COR-L47 (cell line): ENCODE results near the gene RLN3.

Experiments used
- DNase-seq: peaks from one replicate; lab custom pipeline; 2025; lab: John Stamatoyannopoulos, UW

The RLN3 gene

DNA sequence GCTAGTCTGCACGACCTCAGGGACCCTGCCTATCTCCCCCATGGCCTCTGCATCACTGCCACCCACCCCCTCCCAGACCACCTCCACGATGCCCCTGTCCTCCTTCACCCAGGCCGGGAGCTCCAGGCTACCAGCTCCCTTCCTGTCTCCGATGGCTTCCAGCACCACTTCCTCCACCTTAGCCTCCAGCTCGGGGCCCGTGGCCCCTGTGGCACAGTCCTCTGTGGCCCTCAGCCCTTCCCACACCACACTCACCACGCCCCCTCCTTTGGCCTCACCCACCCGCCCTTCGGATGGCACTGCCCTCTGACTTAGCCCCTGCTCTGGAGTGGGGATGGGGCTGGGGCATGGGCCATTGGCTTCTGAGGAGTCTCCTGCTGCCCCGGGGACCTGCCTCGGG is 26.8 kb downstream of the RLN3 start:
- DNase-seq: no peak

DNA sequence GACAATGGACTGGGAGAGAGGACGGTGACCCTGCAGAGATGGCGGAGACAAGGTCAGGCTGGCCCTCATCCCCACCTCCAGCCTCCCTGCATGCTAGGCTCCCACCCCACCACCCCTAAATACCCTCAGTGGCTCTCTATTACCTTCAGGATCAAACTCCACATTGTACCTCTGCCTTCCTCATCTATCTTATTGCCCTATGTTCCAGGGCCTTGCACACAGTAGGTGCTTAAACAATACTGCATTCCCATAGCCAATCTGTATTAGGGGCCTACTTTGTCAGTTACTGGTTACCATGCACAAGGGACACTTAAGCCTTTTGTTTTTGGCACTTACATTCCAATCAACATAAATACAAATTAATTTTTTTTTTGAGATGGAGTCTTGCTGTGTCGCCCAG is 27.4 kb downstream of the RLN3 start:
- no peak for DNase-seq

DNA sequence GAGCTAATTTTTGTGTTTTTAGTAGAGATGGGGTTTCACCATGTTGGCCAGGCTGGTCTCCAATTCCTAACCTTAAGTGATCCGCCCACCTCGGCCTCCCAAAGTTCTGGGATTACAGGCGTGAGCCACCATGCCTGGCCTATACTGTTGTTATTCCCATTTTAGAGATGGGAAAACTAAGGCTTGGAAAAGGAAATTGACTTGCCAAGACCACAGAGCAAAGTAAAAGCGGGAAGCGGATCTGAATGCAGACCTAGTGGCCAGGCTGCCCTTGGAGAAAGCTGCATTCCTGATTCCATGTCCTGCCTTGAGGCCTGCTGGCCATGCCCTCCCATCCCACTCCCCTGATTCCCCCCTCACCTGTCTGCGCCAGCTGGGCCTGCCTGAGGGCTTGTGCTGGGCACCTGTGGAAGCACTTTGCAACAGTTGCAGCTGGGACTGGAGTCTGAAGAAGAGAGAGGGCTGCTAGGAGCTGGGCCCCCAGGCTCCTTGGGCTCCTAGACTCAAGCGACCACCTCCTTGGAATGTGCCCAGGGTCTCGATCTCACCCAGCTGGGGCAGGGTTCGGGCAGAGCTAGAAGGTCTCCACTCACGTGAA is 28.2 kb downstream of the RLN3 start:
- no peak for DNase-seq

DNA sequence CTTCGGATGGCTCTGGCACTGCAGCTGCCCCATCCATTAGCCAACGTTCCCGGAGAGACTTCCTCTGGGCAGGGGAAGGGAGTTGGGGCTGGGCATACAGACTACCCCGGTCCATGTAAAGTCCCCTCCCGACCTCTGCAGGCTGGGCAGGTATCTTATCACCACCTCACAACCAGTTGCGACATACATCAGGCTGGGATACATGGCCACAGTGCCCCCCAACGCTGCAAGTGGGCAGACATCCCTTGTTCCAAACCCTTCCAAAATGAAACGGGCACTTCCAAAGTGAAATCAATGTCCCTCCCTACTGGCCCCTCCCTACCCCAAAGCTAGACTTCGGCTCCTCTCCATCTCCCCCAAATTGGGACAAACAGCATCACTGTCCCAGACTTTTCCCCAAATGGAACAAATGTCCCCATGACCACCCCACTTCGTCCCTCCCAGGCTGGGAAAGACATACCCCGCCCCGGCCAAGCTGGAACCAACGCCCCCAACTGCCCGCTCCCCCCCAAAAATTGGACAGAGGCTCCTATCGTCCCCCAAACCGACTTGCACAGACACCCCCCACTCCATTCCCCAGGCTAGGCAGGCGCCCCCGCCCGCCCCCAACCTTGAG is 28.9 kb downstream of the RLN3 start:
- DNase-seq: no peak

DNA sequence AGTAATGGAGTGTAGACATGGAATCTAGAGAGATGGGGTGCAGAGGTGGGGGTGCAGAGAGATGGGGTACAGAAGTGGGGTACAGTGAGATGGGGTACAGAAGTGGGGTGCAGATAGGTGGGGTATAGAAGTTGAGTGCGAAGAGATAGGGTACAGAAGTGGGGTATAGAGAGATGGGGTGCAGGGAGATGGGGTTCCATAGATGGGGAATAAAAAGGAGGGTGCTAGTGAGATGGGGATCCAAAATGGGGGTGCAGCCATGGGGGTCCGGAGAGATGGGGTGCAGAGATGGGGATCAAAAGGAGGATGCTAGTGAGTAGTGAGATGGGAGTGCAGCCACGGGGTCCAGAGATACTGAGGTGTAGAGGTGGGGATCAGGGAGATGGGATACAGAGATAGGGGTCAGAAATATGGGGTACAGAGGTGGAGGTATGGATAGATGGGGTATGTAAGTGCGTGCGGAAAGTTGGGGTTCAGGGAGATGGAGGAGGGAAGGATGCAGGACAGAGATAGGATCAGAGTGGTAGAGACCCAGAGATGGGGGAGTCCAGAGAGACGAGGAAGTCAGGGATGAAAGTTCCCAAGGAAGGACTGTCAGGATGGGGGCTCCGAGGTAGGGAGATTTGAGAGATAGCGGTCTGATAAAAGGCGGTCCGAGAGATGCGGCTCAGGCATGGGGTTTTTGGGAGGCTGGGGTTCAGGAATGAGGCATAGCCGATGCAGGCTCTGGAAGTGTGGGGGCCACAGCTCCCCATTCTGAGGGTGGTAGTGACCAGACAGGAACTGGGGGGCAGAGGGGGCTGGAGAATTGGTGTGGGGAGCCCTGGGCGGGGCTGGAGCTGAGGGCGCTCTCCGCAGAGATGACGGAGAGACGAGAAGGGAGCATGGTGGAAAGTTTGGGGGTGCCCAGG is 30.5 kb downstream of the RLN3 start:
- DNase-seq: no peak

DNA sequence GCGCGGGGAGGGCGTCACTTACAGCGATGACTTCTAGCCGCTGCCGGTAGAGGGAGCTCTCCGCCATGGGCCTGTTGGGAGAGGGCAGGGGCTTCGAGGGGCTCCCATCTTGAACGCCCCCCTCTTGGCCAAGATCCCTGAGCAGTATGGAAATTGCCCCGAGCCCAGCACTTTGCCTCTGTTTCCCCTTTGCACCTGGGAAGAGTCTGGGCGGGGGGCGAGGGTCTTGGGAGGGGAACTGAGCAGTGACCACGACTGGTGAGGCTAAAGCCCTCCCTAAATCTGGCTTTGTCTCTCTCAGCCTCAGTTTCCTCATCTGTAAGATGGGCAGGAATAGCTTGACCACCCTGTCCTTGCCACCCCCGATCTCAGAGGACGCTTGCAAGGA is 31.1 kb downstream of the RLN3 start:
- no peak for DNase-seq

DNA sequence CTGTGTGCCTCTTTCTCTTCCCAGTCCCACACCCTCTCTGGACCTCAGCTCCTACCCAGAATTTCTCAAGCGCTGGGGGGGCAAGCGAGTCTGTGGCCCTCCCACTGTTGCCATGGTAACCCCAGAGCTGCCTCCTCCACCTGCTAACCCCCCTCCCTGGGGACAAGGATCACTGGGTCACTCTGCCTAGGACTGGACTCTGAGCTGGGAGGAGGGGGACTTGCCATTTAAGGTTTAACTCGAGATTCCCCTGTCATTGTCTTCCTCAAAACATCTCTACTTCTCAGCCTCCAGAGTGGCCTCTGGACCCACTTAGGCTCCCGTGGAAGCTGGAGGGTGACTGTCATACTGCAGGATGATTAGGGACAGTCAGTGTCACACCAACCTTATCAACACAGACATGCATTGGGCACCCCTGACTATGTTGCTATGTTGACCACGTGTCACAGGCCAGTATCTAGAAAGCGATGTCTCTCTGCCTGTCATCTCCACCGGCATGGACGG is 31.8 kb downstream of the RLN3 start:
- no peak for DNase-seq

DNA sequence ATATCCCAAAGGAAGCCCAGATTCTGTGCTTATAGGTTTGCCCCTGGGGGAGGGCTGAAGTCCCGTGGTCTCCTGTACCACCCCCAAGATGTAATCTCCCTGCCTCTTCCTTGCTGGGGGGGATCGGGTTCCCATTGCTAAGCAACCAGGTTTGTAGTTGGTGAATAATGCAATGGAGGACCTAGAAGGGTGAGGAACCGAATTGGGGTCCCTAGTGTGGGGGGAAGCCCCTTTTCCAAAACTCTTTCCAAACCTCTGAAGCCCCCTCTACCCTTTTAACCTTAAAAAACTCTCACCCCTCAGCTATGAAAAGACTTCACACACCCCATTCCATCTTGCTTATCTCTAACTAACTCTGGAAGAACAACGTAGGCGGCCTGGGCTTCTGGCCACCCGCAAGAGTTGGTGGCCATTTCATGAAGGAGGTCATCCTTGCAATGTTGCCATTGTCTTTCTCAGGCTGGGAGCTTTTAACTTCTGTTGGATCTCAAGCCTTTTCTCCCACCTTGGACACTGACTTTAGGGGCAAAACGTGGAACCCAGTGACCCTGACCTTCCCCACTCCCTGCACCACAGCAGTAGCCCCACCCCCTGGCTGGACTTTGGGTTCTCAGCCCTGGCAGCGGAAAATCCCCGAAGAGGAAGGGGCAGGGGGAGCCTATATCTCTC is 33.3 kb downstream of the RLN3 start:
- DNase-seq: no peak

DNA sequence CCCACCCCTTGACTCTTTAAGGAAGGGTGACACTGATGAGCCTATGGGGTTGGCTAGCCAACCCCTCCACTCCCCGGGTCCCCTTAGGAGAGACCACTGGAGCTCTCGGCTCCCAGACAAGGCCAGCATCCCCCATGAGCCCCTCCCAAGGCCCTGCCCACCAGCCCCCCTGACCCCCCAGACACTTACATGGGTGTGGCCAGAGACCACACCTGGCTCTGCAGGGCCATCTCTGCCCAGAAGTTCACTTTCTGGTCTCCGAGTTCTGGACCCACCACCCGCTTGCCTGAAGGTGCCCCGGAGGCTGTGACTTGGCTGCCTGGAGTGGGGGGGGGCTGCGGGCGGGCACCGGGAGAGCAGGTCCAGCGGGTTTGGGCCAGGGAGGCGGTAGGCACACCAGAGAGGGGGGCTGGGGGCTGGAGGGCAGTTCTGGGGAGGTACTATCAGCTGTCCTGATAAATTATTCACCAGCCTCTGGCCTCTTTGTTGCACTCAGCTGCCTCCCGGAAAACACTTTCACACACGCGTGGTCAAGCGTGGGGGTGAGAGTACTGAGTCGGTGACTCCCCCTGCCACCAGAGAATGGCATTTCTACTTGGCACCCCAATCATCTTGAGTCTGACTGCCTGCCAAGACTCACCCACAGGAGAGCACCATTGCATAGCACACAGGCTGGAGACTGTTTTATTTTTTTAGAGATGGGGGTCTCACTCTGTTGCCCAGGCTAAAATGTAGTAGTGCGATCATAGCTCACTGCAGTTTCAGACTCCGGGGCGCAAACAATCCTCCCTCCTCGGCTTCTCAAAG is 34.0 kb downstream of the RLN3 start, which contains the start of gene PALM3:
Gene PALM3, minus strand, starts transcription at position 326 of the 807 bp plus-strand sequence. Its CDS starts 96 bp downstream, at position 230.
- DNase-seq: no peak

DNA sequence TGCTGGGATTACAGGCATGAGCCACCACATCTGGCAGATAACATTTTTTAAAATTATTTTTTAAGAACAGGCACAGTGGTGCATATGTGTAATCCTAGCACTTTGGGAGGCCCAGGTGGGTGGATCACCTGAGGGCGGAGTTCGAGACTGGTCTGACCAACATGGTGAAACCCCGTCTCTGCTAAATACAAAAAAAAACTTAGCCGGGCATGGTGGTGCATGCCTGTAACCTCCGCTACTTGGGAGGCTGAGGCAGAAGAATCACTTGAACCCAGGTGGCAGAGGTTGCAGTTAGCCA is 34.6 kb downstream of the RLN3 start:
- DNase-seq: no peak

DNA sequence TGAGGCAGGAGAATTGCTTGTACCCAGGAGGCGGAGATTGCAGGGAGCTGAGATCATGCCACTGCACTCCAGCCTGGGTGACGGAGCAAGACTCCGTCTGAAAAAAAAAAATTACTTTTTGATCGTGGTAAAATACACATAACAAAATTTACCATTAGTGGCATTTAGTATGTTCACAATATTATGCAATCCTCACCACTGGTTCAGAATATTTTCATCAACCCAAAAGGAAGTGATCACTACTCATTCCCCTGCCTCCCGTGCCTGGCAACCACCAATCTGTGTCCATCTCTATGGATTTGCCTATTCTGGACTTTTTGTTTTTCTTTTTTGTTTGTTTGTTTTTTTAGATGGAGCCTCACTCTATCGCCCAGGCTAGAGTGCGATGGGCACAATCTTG is 35.2 kb downstream of the RLN3 start:
- DNase-seq: no peak

DNA sequence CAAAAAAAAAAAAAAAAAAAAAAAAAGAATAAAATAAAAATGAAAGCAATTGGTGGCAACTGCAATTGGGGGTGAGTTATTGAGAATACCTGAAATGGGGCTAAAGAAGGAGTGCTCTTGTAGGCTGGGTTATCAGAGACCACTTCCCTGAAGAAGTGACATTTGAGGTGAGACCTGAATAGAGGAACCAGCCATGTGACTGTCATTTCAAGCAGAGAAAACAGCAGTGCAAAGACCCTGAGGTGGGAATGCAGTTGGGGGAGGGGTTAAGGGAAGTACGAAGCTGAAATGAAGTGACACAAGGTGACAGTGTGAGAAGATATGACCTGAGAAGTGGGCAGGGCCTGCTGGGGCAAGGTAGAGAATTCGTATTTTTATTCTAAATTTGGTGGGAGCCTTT is 38.2 kb downstream of the RLN3 start:
- DNase-seq: no peak

DNA sequence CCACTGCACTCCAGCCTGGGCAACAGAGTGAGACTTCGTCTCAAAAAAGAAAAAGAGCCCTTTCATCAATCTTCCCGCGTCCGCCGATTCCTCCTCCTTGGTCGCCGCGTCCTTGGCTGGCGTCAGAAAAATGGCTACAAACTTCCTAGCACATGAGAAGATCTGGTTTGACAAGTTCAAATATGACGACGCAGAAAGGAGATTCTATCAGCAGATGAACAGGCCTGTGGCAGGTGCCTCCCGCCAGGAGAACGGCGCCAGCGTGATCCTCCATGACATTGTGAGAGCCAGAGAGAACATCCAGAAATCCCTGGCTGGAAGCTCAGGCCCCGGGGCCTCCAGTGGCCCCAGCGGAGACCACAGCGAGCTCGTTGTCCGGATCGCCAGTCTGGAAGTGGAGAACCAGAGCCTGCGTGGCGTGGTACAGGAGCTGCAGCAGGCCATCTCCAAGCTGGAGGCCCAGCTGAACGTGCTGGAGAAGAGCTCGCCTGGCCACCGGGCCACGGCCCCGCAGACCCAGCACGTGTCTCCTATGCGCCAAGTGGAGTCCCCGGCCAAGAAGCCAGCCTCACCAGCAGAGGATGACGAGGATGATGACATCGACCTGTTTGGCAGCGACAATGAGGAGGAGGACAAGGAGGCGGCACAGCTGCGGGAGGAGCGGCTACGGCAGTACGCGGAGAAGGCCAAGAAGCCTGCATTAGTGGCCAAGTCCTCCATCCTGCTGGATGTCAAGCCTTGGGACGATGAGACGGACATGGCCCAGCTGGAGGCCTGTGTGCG is 42.5 kb downstream of the RLN3 start:
- no peak for DNase-seq

DNA sequence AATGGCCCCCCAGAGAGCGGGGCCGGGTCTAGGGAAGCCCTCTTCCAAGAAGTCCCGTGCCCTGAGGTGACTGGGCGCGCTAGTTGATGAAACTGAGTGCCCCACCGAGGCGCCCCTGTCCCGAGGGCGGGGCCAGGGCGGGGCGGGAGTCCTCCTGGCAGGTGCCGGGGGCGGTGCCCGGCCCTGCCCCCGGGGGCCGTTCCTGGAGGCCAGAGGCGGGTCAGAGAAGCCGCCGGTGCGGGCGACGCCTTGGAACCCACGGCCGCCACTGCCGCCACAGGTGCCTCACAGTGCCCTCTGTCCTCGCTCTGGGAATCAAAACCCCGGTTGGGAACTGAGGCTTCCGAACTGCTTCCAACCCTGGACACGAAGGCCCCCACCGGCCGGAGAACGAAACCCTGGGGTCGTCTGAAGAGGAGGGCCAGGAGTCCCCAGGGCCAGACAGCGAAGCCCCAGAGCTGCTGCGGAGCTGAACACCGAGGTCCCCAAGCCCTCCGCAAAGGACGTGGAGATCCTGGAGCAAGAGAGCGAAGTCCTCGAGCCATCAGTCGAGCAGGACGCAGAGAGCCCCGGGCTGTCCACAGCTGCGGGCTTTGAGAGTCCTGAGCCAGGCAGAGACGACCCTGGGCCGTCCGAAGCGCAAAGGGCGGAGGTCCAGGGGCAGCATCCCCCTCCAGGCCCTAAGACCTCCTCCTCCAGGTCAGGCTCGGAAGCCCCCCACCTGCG is 44.8 kb downstream of the RLN3 start, which contains the start of gene MISP3:
Gene MISP3, plus strand, starts transcription at position 252 of the 726 bp plus-strand sequence. CDS start 524 bp downstream, outside the sequence.
- peak; percentile 24 for DNase-seq

DNA sequence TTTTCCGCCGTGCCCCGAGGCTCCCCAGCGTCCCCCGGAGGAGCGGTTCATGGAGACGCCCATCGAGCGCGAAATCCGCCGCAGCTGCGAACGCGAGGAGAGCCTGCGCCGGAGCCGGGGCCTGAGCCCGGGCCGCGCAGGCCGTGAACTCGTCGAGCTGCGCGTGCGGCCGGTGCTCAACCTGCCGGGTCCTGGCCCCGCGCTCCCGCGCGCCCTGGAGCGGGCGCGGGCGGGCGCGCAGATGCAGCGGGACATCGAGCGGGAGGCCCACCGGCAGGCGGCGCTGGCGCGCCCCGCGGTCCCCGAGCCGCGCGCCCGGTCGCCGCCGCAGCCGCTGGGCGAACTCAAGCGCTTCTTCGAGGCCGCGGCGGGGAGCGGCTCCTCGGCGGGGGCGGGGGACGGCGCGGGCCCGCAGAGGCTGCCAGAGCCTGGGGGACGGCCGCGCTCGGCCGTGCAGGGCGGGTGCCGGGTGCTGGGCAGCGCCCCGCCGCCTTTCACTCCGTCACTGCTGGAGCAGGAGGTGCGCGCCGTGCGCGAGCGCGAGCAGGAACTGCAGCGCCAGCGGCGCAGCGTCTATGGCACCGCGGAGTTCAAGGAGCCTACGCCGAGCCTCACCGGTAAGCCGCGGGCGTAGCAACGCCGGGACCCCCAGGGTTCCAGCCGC is 45.4 kb downstream of the RLN3 start:
- DNase-seq: peak; percentile 81

DNA sequence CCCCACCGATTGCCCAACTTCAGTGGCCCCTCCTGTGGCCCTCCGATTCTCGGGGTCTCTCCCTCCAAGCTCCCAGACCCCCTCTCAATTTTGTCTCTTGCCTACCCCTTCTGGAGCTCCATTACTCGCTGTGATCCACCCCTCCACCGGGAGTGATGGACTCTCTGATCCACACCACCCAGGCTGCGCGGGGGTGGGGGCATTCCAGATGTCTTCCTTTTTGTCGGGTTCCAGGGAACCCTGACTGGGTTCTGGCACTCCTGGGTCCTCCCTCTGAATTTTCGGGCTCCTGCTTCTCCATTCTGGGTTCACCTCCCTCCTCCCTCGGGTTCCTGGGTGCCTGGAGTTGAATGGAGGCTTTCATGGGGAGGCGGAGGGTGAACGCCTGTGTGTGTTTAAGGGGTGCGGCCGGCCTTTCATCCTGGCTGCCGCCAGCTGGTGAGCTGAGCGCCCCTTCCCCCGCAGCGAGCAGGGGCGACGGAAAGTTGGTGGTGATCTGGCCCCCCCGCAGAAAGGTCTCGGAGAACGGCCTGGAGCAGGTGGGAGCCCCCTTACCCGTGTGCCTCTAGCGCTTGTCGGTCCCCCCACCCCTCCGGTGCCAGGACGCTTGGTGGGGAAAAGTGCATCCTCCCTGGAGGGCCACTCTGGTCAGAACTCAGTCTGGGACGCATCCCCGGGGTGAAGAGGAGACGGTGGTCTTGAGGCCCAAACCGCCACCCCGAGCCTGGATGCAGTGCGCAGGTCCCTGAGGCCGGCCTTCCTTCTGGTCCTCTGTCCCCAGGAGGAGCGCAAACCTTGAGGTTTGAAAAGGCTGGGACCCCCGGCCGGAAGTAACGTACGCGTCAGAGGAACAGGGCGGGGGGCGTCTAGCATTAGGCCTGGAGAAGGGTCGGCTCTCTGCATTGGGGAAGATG is 46.2 kb downstream of the RLN3 start:
- DNase-seq: peak; percentile 55

DNA sequence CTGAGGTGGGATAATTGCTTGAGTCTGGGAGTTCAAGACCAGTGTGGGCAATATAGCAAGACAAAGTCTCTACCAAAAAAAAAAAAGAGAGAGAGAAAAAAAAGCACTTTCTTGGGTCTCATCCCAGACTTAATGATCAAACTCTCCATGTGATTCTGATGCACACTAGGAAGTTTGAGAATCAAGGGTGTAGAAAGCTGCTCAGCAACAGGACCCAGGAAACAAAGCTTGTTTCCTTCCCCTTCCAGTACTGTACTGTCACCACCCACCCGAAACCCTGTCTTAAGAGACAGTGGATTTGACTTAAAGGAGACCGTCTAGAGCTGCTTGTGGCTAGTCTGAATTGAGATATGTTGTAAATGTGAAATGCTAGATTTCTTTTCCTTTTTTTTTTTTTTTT is 50.5 kb downstream of the RLN3 start:
- DNase-seq: no peak
